Hypothalamus (tissue), 51 donors: ENCODE measurements around the gene PLP2.
"Not testable (repeated sequence)": the region's sequence is repeated elsewhere in the genome, so short reads cannot be mapped to it uniquely, and the experiment has no call there.

Source experiments
- DNase-seq, 51 donors: peaks; one replicate each; lab custom pipeline; 2025; lab: John Stamatoyannopoulos, UW

Gene PLP2, protein sequence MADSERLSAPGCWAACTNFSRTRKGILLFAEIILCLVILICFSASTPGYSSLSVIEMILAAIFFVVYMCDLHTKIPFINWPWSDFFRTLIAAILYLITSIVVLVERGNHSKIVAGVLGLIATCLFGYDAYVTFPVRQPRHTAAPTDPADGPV

DNA sequence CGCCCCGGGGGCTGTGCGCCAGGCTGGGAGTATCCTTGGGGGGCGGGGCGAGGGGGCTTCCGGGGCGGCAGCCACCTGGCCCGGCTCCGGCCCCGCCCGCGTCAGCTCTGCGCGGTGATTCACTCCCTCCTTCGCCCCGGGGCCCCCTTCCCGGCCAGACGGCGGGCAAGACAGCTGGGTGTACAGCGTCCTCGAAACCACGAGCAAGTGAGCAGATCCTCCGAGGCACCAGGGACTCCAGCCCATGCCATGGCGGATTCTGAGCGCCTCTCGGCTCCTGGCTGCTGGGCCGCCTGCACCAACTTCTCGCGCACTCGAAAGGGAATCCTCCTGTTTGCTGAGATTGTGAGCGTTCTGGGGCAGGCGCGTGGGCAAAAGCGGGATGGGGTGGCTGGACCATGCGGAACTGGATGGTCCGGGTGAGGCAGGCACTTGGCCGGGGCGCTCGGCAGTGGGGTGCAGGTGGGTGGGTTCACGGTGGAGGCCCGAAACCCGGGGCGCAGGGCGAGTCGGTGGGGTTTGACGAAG lies at the start of gene PLP2:
PLP2 (plus strand) TSS at position 147 of the 528 bp plus-strand sequence; CDS start at position 250, 103 bp downstream.
- peak in 12 of 51 donors; percentile 1 to 19 (median 7) for DNase-seq

DNA sequence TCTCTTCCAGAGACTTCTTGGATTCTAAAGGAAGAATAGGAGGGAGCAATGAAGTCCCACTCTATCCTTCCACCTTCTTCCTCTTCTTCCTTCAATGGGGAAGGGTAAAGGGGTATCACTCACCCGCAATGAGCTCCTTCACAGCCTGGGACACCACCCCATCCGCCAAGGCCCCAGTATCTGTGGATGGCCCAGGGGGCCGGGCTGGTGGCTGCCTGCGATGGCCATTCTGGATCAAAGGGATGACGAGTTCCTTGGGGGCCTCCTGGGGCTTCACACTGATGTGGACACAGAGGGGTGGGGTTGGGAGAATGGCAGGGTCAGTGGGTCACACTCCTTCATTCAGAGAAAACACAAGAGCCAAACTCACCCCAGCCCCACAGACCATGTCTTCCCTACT lies 49.2 kb upstream of the PLP2 start:
- DNase-seq, result no peak

DNA sequence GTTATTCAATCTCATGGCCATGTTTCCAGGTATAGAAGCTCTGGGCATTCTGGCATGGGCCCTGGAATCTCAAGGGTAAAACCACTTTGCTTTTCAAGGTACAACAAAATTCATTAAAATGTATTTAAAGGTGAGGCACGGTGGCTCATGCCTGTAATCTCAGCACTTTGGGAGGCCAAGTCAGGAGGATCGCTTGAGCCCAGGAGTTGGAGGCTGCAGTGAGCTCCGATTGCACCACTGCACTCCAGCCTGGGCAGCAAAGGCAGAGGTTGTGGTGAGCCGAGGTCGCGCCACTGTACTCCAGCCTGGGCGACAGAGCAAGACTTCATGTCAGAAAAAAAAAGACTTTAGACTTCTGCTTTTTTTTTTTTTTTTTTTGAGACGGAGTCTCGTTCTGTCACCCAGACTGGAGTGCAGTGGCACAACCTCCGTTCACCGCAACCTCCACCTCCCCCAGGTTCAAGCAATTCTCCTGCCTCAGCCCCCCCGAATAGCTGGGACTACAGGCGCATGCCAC lies 43.9 kb upstream of the PLP2 start:
- not testable (repeated sequence) for DNase-seq

DNA sequence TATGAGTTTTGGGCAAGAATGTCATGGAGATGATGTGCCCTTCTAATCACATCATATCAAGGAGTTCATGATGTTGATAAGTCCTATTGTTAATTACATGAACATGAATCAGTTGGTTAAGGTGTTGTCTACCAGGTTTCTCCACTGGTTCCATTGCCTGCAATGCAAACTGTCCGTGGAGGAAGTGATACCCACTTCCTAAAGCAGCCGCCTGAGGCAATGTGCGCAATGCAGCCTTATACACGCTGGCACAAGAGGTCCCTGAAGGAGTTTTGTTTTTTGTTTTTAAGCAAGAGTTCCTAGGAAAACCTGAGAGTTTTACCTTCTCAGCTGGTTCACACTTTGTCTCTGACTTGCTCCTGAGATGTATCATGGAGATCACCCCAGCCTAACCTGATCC lies 42.3 kb upstream of the PLP2 start:
- DNase-seq, result no peak

DNA sequence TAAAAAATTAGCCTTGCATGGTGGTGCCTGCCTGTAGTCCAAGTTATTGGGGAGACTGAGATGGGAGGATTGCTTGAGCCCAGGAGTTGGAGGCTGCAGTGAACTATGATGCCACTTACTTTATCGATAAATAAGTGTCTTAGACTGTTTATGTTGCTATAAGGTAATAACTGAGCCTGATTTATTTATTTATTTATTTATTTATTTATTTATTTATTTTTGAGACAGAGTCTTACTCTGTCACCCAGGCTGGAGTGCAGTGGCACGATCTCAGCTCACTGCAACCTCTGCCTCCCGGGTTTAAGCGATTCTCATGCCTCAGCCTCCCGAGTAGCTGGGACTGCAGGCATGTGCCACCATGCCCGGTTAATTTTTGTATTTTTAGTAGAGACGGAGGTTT lies 39.4 kb upstream of the PLP2 start:
- not testable (repeated sequence) for DNase-seq

DNA sequence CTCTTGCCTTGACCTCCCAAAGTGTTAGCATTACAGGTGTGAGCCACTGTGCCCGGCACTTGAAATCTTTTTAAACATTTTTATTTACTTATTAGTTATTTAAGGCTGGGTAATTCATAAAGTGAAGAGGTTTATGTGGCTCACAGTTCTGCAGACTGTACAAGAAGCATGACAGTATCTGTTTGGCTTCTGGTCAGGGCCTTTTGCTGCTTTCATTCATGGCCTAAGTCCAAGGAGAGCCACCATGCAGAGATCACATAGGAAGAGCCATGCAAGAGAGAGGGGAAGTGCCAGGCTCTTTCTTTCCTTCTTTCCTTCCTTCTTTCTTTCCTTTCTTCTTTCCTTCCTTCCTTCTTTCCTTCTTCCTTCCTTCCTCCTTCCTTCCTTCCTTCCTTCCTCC lies 37.9 kb upstream of the PLP2 start:
- DNase-seq, result no peak

DNA sequence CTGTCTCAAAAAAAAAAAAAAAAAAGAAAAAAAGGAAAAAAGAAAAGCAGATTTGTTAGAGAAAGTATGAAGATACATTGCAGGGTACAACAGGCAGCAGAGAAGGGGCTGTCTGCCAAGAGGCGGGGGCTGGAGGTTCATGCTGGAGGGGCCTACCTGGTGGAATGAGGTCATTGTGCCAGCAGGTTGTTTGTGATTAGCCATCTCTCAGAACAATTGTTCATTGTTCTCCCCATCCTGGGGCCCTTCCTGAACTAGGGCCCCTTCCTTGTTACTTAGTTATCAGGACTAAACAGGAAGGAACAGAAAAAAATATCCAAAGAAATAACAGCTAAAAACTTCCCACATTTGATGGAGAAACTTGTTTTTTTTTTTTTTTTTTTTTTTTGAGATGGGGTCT lies 34.2 kb upstream of the PLP2 start:
- DNase-seq, result no peak

DNA sequence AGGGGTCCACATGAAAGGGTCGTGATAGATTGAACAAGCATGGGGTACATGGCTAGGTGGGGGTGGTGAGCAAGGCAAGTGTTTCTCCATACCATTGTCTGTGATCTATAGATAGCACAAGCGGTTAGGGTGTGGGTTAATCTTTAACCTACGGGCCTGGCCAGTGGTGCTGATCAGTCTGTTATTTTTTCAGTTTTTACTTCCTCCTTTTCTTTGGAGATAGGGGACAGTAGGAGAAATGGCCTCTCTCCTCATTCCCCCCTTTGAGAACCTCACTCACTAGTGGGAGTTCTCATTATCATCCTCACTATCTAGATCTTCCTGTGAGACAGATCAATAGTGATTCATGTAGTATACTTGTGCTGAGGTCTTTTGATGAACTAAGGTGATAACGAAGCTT lies 32.0 kb upstream of the PLP2 start:
- no peak for DNase-seq

DNA sequence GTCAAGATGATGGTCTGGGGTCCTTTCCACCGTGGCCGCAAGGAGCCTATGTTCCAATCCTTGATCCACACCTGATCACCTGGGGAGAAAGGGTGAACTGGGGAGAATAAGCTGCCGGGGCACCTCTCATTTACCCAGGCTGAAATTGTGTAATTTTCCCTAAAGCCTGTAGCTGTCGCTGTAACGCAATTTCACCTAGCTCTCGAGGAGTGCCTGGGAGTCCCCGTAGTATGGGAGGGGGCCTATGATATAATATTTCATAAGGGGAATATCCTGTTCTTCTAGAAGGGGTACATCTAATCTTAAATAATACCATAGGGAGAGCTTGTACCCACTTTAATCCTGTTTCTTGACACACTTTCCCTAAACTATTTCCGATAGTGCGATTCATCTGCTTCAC lies 29.4 kb upstream of the PLP2 start:
- DNase-seq, result peak in 1 of 51 donors; percentile 0

DNA sequence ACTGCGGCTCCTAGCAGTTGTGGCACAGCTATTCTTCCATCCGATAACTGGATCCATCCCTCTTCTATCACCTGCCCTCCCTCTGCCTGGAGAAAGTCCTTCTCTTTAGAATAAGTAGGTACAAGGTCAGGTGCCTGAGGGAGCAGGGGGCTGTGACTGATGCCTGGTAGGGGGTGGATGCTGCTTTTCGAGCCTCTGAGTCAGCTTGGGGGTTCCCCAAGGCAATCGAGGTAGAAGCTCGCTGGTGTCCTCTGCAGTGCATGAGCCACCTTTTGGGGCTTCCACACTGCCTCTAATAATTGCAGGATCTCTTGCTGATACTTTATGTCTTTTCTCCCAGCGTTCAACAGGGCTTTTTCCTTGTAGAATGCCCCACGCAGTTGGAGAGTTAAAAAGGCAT lies 28.5 kb upstream of the PLP2 start:
- DNase-seq, result not testable (repeated sequence)

DNA sequence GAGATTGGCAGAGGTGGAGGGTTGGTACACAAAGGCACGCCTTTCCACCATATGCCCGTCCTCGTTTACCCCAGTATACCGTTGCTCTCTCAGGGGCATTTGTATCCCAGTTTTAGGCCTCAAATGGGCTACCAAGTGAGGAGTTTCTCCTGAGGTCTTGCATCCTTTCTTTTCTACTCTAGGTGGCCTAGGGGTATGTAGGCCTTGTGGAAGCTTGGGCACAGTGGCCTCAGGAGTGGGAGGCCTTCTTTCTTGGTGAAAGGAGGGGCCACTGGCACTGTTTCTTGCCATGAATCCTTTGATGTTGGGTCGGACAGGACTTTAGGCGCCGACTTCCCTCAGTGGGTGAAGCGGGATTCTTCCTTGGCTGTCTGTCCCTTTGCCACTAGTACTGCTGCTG lies 24.4 kb upstream of the PLP2 start:
- DNase-seq, result no peak

DNA sequence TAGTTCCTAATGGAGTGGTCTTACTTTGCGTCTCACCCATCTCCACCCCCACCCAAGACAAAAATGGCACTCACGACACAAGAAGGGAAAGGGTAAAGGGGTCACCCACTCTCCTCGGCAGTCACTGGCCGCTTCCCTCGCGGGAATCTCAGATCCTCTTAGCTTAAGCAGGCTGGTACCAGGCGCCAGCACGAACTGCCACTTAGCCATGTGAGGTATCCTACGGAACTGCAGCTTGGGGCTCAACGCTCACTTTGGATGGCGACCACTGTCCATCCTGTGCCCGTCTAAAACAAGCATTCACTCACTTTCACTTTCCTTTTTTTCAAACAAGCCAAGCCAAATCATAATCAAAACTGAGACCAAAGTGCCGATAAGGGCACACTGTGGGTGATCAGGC lies 23.8 kb upstream of the PLP2 start:
- no peak for DNase-seq

DNA sequence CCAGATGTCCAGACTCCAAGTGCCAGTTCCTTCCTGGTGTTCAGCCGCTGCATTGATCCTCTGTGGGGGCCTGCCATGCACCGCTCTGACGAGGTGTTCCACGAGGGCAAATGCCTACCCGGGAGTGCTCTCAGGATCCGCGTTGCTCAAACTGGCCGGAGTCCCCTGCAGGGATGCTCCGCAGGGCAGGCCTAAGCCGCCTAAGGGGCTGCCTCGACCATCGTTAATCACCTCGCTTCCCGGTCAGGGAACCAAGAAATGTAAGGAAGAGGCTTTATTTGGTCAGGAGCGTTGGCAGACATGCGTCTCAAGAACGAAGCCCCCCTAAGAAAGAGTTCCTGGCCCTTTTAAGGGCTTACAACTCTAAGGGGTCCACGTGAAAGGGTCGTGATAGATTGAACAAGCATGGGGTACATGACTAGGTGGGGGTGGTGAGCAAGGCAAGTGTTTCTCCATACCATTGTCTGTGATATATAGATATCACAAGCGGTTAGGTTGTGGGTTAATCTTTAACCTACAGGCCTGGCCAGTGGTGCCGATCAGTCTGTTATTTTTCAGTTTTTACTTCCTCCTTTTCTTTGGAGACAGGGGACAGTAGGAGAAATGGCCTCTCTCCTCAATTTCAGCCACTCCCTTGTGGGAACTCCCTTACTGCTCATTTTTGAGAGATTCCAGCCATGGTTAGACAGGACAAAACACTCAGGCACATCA lies 23.2 kb upstream of the PLP2 start:
- DNase-seq, result not testable (repeated sequence)

DNA sequence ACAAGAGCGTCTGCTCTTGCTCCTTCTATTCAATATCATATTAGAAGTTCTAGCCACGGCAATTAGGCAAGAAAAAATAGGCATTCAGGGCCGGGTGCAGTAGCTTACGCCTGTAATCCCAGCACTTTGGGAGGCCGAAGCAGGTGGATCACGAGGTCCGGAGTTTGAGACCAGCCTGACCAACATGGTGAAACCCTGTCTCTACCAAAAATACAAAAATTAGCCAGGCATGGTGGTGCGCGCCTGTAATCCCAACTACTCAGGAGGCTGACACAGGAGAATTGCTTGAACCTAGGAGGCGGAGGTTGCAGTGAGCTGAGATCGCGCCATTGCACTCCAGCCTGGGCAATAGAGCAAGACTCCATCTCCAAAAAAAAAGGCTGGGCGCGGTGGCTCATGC lies 22.4 kb upstream of the PLP2 start:
- not testable (repeated sequence) for DNase-seq

DNA sequence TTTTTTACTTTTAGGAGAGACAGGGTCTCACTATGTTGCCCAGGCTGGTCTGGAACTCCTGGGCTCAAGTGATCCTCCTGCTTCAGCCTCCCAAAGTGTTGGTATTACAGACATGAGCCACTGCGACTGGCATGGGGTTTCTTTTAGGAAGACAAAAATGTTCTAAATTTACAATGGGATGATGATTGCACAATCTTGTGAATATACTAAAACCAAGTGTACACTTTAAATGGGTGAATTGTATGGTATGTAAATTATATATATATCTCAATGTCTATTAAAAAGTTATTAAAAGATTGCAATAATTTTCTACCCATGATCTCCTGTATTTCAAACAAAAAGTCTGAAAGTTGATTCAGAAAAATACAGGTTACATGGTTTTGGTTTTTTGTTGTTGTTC lies 18.2 kb upstream of the PLP2 start:
- no peak for DNase-seq

DNA sequence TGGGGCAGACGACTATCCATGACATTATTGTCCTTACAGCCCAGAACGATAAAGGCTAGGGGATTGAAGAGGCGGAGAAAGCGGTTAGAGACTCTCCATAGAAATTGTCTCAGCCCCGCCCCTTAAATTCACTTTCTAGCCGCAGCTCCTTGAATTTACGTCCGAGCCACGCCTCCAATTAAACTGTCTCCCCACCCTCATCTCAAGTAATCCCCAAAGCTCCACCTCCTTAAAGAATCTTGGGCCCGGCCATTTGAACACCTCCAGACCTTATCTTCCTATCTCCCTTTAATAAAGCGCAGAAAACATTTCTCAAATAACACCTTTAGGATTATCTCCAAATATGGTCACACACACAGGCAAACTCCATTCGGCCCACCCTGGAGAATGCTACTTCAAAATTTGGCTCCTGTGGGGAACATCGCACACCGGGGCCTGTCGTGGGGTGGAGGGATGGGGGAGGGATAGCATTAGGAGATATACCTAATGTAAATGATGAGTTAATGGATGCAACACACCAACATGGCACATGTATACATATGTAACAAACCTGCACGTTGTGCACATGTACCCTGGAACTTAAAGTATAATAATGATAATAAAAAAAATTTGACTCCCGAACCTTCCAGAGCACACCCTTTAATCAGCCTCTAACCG lies 16.3 kb upstream of the PLP2 start:
- peak in 14 of 51 donors; percentile 4 to 50 (median 8) for DNase-seq

DNA sequence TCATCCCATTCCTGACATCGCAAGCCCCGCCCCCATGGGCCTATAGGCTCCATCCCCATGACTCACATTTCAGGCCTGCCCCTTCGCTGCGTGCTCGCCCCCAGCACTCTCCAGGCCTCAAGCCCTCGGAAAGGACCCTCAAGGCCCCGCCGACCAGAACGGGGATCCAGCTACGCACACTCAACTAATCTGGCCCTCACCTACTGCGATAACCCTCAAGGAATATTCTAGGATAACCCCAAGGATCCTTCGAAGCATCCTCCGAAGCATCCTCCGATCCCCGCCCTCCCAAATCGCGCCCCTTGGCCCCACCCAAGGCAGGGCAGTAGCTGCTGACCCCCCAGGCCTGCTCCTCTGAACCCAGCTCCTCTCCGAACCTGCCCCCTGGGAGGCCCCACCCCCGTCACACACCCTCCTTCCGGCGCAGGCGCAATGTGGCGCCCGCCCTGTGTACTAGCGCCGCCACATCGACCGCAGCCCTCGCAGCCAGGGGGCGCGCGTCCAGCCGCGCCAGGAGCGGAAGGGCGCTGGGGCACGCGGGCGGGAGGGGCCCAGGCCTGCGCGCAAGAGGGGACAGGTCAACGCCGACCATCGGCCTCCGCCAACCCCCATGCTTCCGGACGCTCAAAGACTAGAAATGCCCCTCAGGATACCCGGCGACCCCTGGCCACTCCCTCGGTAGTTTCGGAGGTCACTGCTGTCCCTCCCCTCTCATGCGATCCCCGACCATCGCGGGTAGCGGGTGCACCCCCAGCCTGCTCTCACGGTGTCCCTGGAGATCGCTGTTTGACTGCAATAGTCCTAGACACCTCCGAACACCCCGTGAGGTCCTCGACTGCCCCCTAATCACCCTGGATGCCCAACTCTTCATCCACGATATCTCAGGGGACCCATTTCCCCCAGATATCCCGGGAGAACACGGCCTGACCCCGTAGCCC lies 15.5 kb upstream of the PLP2 start:
- peak; percentile 7 to 87 (median 72) for DNase-seq

DNA sequence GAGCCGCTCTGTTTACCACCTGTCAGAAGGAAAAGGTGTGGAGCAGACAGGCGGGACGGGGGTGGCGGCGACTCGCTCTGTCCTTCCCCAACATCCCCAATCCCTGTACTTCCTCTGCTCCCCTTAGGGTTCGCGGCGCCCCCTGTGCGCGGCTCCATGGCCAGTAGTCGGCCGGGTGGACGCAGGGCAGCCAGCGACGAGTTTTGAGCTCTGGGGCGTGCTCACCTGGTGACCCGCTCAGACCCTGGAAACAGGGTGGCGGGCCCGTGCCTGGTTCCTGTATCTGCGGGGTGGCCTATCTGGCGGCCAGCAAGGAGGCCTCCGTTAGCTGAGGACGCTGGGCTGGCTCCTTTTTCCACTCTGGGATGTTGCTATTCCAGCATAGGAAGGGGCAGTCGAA lies 14.5 kb upstream of the PLP2 start:
- no peak for DNase-seq

DNA sequence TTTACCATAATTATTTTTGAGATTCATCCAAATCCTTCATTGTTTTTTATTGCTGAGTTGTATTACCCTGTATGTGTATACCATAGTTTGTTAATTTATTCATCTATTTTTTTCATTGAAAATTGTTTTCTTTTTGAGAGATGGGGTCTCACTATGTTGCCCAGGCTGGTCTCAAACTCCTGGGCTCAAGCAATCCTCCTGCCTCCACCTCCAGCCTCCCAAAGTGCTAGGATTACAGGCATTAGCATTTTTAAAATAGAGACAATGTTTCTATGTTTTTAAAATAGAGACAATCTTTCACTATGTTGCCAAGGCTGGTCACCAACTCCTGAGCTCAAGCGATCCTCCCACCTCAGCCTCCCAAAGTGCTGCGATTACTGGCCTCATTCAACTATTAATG lies 10.8 kb upstream of the PLP2 start:
- no peak for DNase-seq

DNA sequence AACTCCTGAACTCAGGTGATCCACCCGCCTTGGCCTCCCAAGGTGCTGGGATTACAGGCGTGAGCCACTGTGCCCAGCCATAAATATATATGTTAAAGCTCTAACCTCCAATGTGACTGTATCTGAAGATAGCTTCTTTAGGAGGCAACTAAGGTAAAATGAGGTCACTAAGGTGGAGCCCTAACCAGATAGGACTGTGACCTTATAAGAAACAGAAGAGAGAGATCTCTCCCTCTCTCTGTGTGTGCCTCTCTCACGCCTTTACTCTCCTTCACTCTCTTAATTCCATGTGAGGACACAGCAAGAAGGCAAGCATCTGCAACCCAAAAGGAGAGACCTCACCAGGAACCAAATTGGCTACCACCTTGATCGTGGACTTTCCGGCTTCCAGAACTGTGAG lies 10.1 kb upstream of the PLP2 start:
- no peak for DNase-seq

DNA sequence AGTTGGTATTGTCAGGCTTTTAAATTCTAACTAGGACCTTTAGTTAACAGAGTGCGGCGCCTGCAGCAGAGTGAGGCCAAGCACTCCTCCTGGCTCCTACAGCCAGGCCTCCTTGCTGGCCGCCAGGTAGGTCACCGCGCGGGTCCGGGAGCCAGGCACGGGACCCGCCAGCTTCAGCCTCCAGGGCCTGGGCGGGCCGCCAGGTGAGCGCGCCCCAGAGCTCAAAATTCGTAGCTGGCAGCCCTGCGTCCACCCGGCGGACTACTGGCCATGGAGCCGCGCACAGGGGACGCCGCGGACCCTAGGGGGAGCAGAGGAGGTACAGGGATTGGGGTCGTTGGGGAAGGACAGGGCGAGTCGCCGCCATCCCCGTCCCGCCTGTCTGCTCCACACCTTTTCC lies 9.1 kb upstream of the PLP2 start, which contains the start of gene MAGIX:
MAGIX (plus strand) TSS at position 139 of the 400 bp plus-strand sequence; CDS start at position 271, 132 bp downstream.
- no peak for DNase-seq
